Esophagus muscularis mucosa (tissue), 4 donors: ENCODE data around the gene ESR2. TPM values are rescaled to one million over a fixed set of nuclear protein-coding genes. Genes with fewer than 3 reads are reported as not detected.

Experiments
- DNase-seq: peaks from one replicate; pipeline ENCODE4 v3.0.0-alpha.2; 2017; ENCODE audit errors: extremely low spot score
- H3K27ac ChIP-seq, 4 donors: fragments of 200-600 bp; sonication (generic); replicated peaks in 1 of 4; 1 replicate in 3 of 4; 2 replicates in 1 of 4; pipeline ENCODE4 v1.5.1; 2016 to 2019; ENCODE audit warnings: mild to moderate bottlenecking in 1 of 4
- H3K27me3 ChIP-seq, 4 donors: fragments of 200-600 bp; sonication (generic); one replicate each; pipeline versions ENCODE4 v1.5.1 to v1.6.0; 2016 to 2019
- H3K36me3 ChIP-seq, 4 donors: fragments of 200-600 bp; sonication (generic); one replicate each; pipeline ENCODE4 v1.5.1; 2016 to 2019
- H3K4me1 ChIP-seq, 4 donors: fragments of 200-600 bp; sonication (generic); one replicate each; pipeline ENCODE4 v1.5.1; 2016 to 2019
- H3K4me3 ChIP-seq, 4 donors: fragments of 200-600 bp; sonication (generic); 1 replicate in 2 of 4; 2 replicates in 2 of 4; pipeline ENCODE4 v1.5.1; 2016 to 2019; ENCODE audit warnings: mild to moderate bottlenecking in 4 of 4, moderate library complexity in 1 of 4
- H3K9me3 ChIP-seq, 4 donors: fragments of 200-600 bp; sonication (generic); 1 replicate in 3 of 4; 2 replicates in 1 of 4; pipeline ENCODE4 v1.5.1; 2016 to 2019
- EP300 ChIP-seq: sonication (generic); formaldehyde crosslinking; IDR thresholded peaks from one replicate; pipeline ENCODE4 v1.6.1; 2017; ENCODE audit warnings: antibody characterized with exemption
- POLR2A ChIP-seq: fragments of 450-650 bp; IDR thresholded peaks from one replicate; pipeline ENCODE4 v1.6.1; 2017; ENCODE audit warnings: antibody characterized with exemption, moderate library complexity, mild to moderate bottlenecking, low read depth
- POLR2AphosphoS5 ChIP-seq, 2 donors: sonication (generic); formaldehyde crosslinking; IDR thresholded peaks; one replicate each; pipeline ENCODE4 v1.6.1; 2017; ENCODE audit warnings: antibody characterized with exemption in 2 of 2
- WGBS: methylation state at CpG from one replicate; pipeline ENCODE4 v1.1.5; 2018; 5-methylcytosine and 5-hydroxymethylcytosine counted together
- intact Hi-C: fragments of 100-400 bp; cut with DNase I; formaldehyde crosslinking; loops from one replicate; pipeline ENCODE4 v1.15.1; 2023
- total RNA-seq, 4 donors: library from RNA; depleted of rRNA; stranded (reverse); fragments of >200 nt; gene quantifications; one replicate each; pipeline versions ENCODE4 v1.1.0 to v1.2.1, GENCODE V29; 2016
- TF ChIP-seq, protein P1 (sequence below), 3 experiments: fragments of 200-600 bp in 2 of 3; fragments of 450-650 bp in 1 of 3; sonication (generic) in 2 of 3; IDR thresholded peaks; one replicate each; pipeline ENCODE4 v1.5.1; 2017 to 2019; ENCODE audit warnings: antibody characterized with exemption in 3 of 3, mild to moderate bottlenecking in 2 of 3, moderate library complexity in 1 of 3

The ESR2 gene
- total RNA-seq, 4 donors from 2014 or later = 0.29 to 0.83 (median 0.42) TPM; not detected in 1

DNA sequence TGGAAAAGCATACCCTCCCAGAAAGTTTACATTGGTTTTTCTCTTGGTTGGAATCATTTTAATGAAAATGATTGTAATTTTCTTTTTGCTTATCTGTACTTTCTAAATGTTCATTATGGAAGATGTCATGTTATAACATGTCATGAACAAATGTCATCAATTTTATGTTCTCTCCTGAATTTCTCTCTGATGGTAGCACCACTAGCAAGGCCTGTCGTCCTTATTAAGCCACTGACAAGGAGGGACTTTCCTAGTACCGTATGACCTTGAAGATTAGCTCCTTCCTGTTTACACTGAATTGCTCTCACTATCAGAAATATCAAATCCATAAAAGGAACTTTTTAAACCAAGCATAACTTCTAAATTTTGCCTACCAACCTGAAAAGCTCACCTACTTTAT is 99.0 kb downstream of the ESR2 start:
- Histone ChIP-seq H3K27ac (no peak overlapping the region), H3K9me3 (no peaks in the 10 kb centered on the region), H3K4me3 (no peak overlapping the region), H3K27me3 (no peaks in the 10 kb centered on the region), H3K4me1 (peaks cover 13 to 21% (median 15%) of the 10 kb centered on the region in 4 donors), H3K36me3 (peaks cover 0 to 25% (median 9%) of the 10 kb centered on the region in 4 donors)
- intact Hi-C loops = no loop called here
- WGBS = 64% methylated on average over 2 of the region's 2 CpGs
- TF ChIP-seq EP300 = no peak
- DNase-seq = no peak

GRCh38 chr14:64194404-64194803 is 99.8 kb downstream of the ESR2 start:
- Histone ChIP-seq H3K9me3 (no peaks in the 10 kb centered on the region), H3K4me1 (peaks cover 12 to 20% (median 14%) of the 10 kb centered on the region in 4 donors), H3K36me3 (peaks cover 0 to 33% (median 16%) of the 10 kb centered on the region in 4 donors), H3K27ac (no peak overlapping the region), H3K27me3 (no peaks in the 10 kb centered on the region), H3K4me3 (no peak overlapping the region)
- 87% methylated on average over 3 of the region's 3 CpGs for WGBS
- TF ChIP-seq EP300 = no peak
- no peak for TF ChIP-seq POLR2AphosphoS5 (IDR thresholded peaks at IDR 0.05)
- TF ChIP-seq, protein P1, sequence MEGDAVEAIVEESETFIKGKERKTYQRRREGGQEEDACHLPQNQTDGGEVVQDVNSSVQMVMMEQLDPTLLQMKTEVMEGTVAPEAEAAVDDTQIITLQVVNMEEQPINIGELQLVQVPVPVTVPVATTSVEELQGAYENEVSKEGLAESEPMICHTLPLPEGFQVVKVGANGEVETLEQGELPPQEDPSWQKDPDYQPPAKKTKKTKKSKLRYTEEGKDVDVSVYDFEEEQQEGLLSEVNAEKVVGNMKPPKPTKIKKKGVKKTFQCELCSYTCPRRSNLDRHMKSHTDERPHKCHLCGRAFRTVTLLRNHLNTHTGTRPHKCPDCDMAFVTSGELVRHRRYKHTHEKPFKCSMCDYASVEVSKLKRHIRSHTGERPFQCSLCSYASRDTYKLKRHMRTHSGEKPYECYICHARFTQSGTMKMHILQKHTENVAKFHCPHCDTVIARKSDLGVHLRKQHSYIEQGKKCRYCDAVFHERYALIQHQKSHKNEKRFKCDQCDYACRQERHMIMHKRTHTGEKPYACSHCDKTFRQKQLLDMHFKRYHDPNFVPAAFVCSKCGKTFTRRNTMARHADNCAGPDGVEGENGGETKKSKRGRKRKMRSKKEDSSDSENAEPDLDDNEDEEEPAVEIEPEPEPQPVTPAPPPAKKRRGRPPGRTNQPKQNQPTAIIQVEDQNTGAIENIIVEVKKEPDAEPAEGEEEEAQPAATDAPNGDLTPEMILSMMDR (IDR thresholded peaks at IDR 0.05) = no peak
- TF ChIP-seq POLR2A = no peak
- no peak for DNase-seq
- intact Hi-C loops = no loop called here

- peaks cover 12 to 20% (median 14%) of the 10 kb centered on the region in 4 donors for H3K4me1 ChIP-seq
- WGBS = 65% methylated on average over 2 of the region's 2 CpGs
- H3K27me3 ChIP-seq = no peaks in the 10 kb centered on the region
- H3K36me3 ChIP-seq = peaks cover 3 to 39% (median 22%) of the 10 kb centered on the region in 4 donors
- TF ChIP-seq, protein P1 (IDR thresholded peaks at IDR 0.05) = no peak
- TF ChIP-seq EP300 (no peak), POLR2A (no peak), POLR2AphosphoS5 (IDR thresholded peaks at IDR 0.05) (no peak)
- no peaks in the 10 kb centered on the region for H3K9me3 ChIP-seq
- H3K4me3 ChIP-seq = no peak overlapping the region
- no peak for DNase-seq
- intact Hi-C loops = no loop called here
- H3K27ac ChIP-seq = no peak overlapping the region
Observed at GRCh38 chr14:64193821-64194220, 100.3 kb downstream of the ESR2 start.

- Histone ChIP-seq H3K9me3 (no peaks in the 10 kb centered on the region), H3K4me3 (no peak overlapping the region), H3K36me3 (peaks cover 8 to 56% (median 32%) of the 10 kb centered on the region in 4 donors), H3K27ac (no peak overlapping the region), H3K4me1 (peaks cover 7 to 11% (median 9%) of the 10 kb centered on the region in 4 donors), H3K27me3 (no peaks in the 10 kb centered on the region)
- WGBS = 57% methylated on average over 2 of the region's 2 CpGs
- DNase-seq = no peak
- TF ChIP-seq, protein P1 (IDR thresholded peaks at IDR 0.05) = no peak
- TF ChIP-seq EP300 (no peak), POLR2AphosphoS5 (IDR thresholded peaks at IDR 0.05) (no peak), POLR2A (no peak)
- intact Hi-C loops = no loop called here
Observed at GRCh38 chr14:64191756-64192155, 102.4 kb downstream of the ESR2 start.

- Histone ChIP-seq H3K9me3 (no peaks in the 10 kb centered on the region), H3K27ac (no peak overlapping the region), H3K27me3 (no peaks in the 10 kb centered on the region), H3K4me3 (no peak overlapping the region), H3K4me1 (peaks cover 0 to 8% (median 3%) of the 10 kb centered on the region in 4 donors), H3K36me3 (peaks cover 8 to 63% (median 38%) of the 10 kb centered on the region in 4 donors)
- intact Hi-C loops = no loop called here
- TF ChIP-seq POLR2AphosphoS5 (IDR thresholded peaks at IDR 0.05) (no peak), POLR2A (no peak), EP300 (no peak)
- TF ChIP-seq, protein P1 (IDR thresholded peaks at IDR 0.05) = no peak
- WGBS = 97% methylated on average over 3 of the region's 3 CpGs
- DNase-seq = no peak
Observed at GRCh38 chr14:64190974-64191502, 103.1 kb downstream of the ESR2 start.
